T-helper 1 cell (primary cell): ENCODE measurements around the gene GEMIN7.
A peak's percentile ranks its signal among the peaks of the same experiment; 100 is the strongest.

Experiments
- DNase-seq, 5 donors: peaks; one replicate each; pipeline ENCODE4 v3.0.0-alpha.2; 2012 to 2020
- total RNA-seq, 4 donors: gene quantifications; one replicate each; lab custom pipeline; 2026; lab: John Stamatoyannopoulos, UW

GEMIN7 gene
- 2.3 to 5.3 (median 4.3) reads per million in 4 donors for total RNA-seq

DNA sequence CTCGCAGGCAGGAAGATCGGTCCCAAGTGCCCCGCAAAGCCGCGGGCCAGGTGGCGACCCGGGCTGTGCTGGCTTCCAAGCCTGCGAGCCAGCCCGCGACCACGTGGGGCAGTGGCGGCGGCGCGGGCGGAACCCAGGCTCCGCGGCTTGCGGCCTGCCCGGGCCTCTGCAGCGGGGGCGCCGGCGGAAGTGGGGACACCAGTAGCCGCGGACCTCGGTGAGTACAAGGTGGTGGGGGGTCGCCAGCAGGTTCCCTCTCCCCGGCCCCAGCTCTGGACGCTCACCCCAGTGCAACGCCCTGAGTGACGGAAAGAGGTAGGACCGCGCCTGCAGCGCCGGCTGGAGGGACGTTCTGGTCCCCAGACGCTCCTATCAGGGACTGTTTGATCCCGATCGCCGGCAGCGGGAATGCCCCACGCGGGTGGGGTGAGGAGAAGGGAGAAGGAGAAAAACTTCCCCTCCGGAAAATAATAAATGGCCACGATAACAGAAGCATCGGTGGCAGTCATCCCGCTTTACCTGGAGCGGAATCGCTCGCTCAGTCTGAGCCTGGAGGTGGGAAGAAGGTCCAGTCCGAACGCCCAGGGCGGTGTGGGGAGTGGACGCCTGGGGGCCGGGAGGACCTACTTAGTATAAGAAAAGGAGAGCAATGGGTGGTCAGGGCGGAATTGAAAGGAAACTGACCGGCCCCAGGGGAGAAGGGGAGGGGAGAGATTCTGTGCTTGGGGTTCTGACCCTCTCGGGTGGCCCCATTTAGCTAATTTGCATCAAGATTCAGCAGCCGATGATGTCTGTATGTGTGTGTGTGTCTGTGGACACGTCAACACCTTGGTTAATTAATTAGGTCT lies at the start of gene GEMIN7:
TSS of gene GEMIN7 (plus strand) at position 198 of the 848 bp plus-strand sequence. CDS start 10,855 bp downstream, outside the sequence.
- DNase-seq: peak; percentile 52 to 77 (median 63)

DNA sequence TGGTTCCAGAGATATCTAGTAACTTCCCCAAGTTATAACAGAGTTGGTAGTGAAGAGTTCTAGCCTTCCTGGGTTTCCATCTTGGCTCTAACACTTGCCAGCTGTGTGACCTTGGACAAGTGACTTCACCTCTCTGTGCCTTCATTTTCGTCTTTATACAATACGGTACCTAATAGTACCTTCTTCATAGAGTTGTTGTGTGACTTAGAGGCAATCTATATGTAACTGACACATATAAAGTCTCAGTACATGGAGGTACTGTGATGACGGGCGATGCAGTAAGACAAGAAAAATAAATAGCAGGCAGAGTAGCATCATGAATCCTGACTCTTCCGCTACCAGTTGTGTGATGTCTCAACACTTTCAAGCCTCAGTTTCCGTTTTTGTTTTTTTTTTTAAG lies 48.2 kb upstream of the GEMIN7 start:
- no peak for DNase-seq

- DNase-seq: no peak
These were observed 46.6 kb upstream of the GEMIN7 start for GRCh38 chr19:45032421-45032820.

DNA sequence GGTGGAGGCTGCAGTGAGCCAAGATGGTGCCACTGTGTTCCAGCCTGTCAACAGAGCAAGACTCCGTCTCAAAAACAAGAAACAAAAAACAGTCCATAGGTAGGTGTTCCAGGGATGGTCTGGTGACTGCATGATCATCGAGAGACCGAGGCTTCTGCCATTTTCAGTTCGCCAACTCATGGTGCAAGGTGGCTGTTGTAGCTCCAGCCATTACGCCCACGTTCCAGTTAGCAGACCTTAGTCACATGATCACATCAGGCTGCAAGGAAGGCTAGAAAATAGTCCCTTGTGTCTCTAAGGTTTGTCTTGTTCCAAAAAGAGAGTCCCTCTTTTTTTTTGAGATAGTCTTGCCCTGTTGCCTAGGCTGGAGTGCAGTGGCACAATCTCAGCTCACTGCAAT lies 43.3 kb upstream of the GEMIN7 start:
- DNase-seq: no peak

DNA sequence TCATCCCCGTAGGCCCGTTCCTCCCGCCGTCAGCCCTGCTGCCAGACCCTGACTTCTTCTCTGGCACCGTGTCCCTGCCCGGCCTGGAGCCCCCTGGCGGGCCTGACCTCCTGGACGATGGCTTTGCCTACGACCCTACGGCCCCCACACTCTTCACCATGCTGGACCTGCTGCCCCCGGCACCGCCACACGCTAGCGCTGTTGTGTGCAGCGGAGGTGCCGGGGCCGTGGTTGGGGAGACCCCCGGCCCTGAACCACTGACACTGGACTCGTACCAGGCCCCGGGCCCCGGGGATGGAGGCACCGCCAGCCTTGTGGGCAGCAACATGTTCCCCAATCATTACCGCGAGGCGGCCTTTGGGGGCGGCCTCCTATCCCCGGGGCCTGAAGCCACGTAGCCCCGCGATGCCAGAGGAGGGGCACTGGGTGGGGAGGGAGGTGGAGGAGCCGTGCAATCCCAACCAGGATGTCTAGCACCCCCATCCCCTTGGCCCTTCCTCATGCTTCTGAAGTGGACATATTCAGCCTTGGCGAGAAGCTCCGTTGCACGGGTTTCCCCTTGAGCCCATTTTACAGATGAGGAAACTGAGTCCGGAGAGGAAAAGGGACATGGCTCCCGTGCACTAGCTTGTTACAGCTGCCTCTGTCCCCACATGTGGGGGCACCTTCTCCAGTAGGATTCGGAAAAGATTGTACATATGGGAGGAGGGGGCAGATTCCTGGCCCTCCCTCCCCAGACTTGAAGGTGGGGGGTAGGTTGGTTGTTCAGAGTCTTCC lies 41.5 kb upstream of the GEMIN7 start:
- no peak for DNase-seq

DNA sequence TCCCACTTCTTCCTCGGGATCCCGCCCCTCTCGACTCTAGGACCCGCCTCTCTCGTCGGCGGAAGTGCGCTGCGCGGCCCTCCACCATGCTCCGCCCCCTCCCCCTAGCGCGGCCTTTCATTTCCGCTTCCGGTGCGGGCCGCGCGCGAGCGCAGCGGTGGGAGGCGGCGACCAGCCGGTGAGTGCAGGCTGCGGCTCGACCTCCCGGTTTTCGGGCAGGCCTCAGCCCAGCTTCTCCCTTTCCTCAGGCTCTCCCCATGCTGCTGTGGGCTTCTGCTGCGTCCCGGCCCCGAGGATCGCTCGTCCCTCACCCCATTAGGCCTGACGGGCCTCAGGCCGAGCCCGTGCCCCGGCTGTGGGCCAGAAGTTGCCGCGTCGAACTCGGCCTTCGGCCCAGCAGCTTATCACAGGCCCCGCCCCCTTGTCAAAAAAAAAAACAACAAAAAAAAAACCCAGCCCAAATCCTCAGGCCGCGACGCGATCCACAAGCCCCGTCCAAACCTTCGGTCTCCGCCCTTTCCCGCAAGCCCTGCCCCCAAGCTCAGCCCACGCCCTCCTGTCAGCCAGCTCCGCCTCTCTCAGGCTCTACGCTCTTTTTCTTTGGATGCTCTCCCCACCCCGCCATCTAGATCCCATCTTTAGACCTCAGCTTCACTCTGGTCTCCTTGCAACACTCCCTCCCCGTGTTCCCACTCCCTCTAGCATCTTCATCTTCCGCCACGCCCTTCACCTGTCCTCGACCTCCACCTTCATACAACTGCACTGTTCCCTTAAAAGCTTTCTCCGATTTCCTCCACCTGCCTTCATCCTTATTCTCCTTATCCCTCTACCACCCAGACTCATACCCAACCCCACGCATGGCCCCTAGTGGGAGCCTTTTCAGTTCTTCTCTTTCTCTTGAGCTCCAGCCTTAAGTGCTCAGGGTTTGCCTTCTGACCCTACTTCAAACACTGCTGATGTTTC lies 39.8 kb upstream of the GEMIN7 start, which contains the start of gene CLASRP:
TSS of gene CLASRP (plus strand) at position 115 of the 963 bp plus-strand sequence. CDS start 1,168 bp downstream, outside the sequence.
- DNase-seq: peak; percentile 78 to 88 (median 86)

- no peak for DNase-seq
These were observed 38.8 kb upstream of the GEMIN7 start for GRCh38 chr19:45040059-45040771.

DNA sequence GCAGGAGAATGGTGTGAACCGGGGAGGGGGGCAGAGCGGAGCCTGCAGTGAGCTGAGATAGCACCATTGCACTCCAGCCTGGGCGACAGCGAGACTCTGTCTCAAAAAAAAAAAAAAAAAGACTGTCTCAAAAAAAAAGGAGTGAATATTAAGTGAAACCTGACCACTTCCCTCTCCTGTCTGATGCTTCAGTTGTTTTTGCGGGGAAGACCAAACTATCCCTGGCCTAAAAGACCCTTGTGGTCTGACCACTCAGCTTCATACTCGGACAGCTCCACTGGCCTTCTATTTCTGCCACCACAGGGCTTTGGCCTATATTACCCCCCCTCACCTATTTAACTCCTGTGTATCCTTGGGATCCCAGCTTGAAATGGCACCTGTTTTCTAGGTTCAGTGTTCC lies 37.9 kb upstream of the GEMIN7 start:
- DNase-seq: no peak

DNA sequence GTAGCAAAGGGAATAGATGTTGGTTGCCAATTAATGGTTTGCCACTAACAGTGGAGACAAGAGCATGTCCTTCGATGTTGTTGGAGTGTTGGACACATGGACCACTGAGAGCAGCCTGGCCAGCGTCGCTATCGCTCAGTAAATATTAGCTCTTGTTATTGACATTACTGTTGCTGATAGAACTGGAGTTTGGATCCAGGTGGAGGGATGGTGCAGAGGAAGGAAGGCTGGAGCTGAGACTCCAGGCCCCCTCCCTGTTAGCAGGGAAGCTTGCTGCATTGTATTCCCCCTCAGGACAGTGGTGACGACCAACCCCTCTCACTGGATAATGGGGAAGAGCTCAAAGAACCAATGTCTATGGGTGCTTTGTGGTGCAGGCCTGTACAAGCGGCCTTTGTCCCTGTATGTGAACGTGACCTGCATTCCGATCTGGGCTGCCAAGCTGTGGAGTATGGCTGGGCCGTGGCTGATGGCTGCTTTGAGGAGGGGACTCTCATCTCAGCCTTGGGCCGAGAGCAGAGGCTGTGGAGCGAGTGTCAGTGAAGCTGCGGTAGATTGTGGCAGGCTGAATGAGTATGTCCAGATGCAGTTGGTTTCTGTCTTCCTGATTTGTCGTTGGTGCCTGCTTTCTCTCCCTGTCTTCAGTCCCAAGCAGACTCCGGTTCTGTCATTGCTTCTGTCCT lies 33.2 kb upstream of the GEMIN7 start:
- DNase-seq: no peak

GRCh38 chr19:45046355-45046754 lies 32.7 kb upstream of the GEMIN7 start:
- DNase-seq: no peak

GRCh38 chr19:45047188-45047797 lies 31.8 kb upstream of the GEMIN7 start:
- no peak for DNase-seq

DNA sequence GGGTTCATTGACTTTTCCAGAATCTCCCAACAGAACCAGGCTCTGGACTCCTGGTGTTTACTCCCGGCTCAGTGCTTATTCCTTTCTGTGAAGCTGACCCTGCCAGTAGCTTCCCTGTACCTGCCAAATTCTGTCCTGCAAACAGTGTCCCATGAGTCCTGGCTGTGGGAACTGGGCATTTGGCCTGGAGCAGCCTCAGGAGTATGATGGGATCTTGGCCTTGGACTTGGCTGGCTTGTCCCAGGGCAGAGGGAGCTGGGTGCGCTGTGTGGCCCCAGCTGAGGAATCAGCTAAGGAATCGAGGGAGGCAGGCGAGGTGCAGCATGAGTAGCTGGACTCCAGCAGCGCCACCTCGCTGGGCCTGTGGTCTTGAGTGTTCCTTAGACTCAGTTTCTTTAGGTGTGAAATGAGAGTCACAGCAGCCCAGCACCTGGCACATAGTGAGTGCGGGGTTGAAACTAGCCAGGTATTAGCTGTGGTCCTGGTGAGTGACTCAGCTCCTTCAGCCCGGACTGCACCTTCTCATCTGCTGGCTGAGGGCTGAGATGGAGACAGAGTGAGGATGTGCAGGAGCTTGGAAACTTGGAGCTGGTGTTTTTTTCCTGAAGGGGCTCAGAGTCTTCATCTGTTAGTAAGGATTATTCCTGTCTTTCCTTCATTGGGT lies 29.9 kb upstream of the GEMIN7 start:
- DNase-seq: no peak

DNA sequence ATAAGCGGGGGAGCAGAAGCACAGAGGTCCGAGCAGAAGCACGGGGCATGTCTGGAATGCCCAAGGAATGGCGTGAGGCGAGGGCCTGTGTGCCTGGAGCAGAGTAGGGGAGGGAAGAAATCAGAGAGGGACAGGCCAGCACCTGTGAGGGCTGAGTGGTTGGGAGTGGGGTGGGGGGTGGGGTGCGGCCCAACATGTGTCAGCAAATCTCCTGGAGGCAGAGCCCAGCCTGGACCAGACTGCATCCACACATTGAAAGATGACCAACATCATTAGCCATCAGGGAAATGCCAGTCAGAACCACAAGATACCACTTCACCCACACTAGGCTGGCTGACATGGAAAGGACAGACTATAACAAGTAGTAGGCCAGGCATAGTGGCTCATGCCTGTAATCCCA lies 29.0 kb upstream of the GEMIN7 start:
- no peak for DNase-seq

- DNase-seq: no peak
These were observed 27.0 kb upstream of the GEMIN7 start for GRCh38 chr19:45051929-45052579.

DNA sequence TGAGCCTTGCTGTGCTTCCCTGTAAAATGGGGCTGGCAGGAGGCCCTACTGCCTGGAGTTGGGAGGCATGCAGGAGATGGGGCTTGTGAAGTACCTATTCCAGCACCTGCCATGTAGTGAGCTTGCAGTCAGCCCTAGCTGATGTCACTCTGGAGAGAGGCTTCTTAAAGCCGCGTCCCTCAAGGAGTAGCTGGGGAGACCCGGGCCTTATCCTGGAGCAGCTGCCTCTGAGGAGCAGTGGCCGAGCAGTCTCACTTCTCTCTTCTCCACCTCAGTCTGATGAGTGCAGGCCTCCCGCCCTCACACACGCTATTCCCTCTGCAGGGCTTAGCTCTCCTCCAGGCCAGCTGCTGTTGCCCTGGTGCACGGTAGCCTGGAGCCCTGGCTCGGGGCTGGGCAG lies 22.2 kb upstream of the GEMIN7 start:
- no peak for DNase-seq

GRCh38 chr19:45057444-45057843 lies 21.6 kb upstream of the GEMIN7 start:
- no peak for DNase-seq

DNA sequence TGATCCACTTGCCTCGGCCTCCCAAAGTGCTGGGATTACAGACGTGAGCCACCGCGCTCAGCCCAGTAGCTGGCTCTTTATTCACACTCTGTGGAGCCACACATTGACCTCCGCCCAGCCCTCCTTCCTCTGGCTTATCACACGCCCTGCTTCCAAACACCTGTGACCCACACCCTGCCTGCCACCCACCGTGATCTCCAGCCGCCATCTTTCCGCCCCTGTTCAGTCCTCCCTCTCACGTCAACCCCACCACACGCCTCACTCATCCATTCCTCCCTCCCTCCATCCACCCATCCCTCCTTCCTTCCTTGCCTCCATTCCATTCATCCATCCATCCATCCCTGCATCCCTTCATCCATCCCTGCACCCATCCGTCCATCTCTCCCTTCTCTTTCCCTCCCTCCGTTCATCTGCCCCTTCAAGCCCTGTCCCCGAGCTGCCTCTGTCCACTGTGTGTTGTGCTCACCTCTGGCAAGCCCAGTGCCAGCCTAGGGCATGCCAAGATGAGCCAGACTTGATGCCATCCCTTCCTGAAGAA lies 20.4 kb upstream of the GEMIN7 start:
- DNase-seq: no peak

DNA sequence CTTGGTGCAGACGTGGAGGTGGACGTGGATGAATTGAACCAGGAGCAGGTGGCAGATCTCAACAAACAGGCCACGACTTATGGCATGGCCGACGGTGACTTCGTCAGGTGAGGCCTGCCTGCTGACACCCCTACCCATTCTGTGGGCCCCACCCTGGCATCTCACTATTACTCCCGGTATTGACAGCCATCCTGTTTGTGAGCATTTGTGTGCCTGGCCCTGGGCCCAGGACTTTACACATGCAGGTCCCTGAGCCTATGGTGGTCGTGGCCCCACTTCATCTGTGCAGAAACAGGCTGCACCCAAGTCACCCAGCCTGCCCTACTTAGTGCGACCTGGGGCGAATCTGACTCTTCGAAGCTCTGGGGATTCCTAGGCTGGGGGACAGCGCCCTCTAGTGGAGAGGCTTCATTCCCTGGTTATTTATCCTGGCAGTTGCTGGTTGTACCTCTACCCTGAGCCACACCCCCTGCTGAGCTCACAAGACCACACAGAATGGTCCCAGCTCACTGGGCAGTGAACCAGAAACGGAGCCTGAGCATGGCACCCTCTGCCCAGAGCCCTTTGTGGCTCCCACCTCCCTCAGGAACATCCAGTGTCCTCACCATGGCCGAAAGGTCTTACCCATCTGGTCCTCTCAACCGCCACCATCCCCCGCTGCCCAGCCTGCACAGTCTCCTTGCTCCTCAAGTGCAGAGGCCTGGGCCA lies 19.6 kb upstream of the GEMIN7 start:
- peak; percentile 55 to 83 (median 72) for DNase-seq

GRCh38 chr19:45061965-45062364 lies 17.1 kb upstream of the GEMIN7 start:
- DNase-seq: no peak
